UCSD-AML1 (cell line): ENCODE results near the gene PDIA6.

Experiments used
- DNase-seq: peaks from one replicate; lab custom pipeline; 2025; ENCODE audit not compliant: unreplicated experiment; lab: John Stamatoyannopoulos, UW

PDIA6 gene

GRCh38 chr2:10765461-10765860, 47.1 kb downstream of the PDIA6 start:
- no peak for DNase-seq

- no peak for DNase-seq
Measured at GRCh38 chr2:10764896-10765295, 47.7 kb downstream of the PDIA6 start.

- DNase-seq: no peak
Measured at GRCh38 chr2:10764096-10764785, 48.3 kb downstream of the PDIA6 start.

GRCh38 chr2:10763461-10763800, 49.2 kb downstream of the PDIA6 start:
- no peak for DNase-seq

GRCh38 chr2:10762651-10763460, 49.7 kb downstream of the PDIA6 start:
- no peak for DNase-seq

- no peak for DNase-seq
Measured at GRCh38 chr2:10761591-10761990, 51.0 kb downstream of the PDIA6 start.

GRCh38 chr2:10760794-10761504, 51.6 kb downstream of the PDIA6 start:
- DNase-seq: no peak

- DNase-seq: no peak
Measured at GRCh38 chr2:10759151-10759714, 53.4 kb downstream of the PDIA6 start.

- DNase-seq: no peak
Measured at GRCh38 chr2:10757814-10758286, 54.7 kb downstream of the PDIA6 start.

- no peak for DNase-seq
Measured at GRCh38 chr2:10755621-10756020, 57.0 kb downstream of the PDIA6 start.

GRCh38 chr2:10753876-10754275, 58.7 kb downstream of the PDIA6 start:
- no peak for DNase-seq

- DNase-seq: no peak
Measured at GRCh38 chr2:10753156-10753555, 59.4 kb downstream of the PDIA6 start.

GRCh38 chr2:10752236-10752635, 60.3 kb downstream of the PDIA6 start:
- no peak for DNase-seq

GRCh38 chr2:10750610-10751009, 62.0 kb downstream of the PDIA6 start:
- no peak for DNase-seq

GRCh38 chr2:10742666-10743065, 69.9 kb downstream of the PDIA6 start:
- no peak for DNase-seq

- no peak for DNase-seq
Measured at GRCh38 chr2:10741139-10741538, 71.4 kb downstream of the PDIA6 start.

GRCh38 chr2:10740226-10740625, 72.4 kb downstream of the PDIA6 start:
- no peak for DNase-seq

GRCh38 chr2:10738192-10738591, 74.4 kb downstream of the PDIA6 start:
- no peak for DNase-seq

- no peak for DNase-seq
Measured at GRCh38 chr2:10733980-10734379, 78.6 kb downstream of the PDIA6 start.

- no peak for DNase-seq
Measured at GRCh38 chr2:10733566-10733925, 79.0 kb downstream of the PDIA6 start.
